GM19328 (cell line): Measurements from ENCODE around the gene TIGAR.

Experiments
- ATAC-seq: cut with Tn5 transposase; IDR thresholded peaks from one replicate; pipeline ENCODE4 v1.9.1; 2021; ENCODE audit warnings: mild to moderate bottlenecking, moderate library complexity; ENCODE audit not compliant: unreplicated experiment

The TIGAR gene

DNA sequence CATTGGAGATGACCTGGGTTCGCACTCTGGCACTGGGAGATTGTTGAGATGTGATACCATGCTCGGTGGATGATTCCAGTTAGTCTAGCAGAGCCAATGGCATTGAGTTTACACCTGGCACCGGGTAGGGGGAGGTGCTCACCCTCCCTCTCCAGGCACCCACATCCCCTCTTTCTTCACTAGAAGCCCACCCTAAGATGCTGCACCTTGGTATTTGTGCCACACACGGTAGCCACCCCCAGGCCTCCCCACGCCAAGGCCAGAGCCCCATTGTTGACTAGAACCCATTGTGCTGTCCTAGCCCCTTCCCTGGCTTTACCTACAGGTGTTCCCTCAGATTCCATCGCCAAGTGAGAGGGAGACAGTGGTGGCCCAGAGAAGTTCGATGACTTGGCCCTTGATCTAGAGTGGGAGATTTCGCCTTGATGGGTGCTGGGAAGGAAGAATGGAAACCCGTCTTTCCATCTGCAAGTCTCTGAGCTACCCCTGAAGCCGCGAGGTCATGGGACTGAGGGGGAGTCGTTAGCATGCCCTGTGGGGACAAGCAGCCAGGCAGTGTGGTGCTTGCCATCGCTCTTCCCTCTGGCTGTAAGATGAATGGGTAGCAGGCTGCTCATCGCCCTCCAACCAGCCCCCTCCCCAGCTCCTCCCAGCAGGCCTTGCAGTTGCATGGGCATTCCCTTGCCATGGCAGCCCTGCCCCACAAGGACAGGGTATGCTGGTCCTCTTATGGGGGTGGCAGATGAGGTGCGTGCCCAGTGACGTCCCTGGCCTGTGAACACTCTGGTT lies 38.7 kb upstream of the TIGAR start:
- no peak for ATAC-seq

- no peak for ATAC-seq
Measured at GRCh38 chr12:4282892-4283511, 38.0 kb upstream of the TIGAR start.

- ATAC-seq: no peak
Measured at GRCh38 chr12:4283512-4284255, 37.3 kb upstream of the TIGAR start.

DNA sequence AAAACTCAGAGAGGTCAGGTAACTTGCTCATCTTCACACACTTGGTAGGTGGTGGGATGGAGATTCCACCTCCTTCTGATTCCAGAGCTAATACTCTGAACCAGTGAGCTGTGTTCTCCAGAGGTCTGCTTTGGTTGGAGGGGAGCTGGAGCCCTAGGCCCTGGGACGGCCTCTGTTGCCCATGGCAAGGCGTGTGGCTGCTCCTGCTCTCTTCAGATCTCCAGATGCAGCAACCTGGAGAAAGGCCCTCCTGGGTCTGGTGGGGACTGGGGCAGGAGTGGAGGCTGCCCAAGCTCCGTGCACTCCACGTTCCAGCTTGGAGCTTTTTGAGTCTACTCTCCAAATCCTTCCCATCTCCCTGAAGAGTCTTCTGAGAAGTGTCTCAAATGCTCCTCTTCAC lies 36.7 kb upstream of the TIGAR start:
- ATAC-seq: no peak

DNA sequence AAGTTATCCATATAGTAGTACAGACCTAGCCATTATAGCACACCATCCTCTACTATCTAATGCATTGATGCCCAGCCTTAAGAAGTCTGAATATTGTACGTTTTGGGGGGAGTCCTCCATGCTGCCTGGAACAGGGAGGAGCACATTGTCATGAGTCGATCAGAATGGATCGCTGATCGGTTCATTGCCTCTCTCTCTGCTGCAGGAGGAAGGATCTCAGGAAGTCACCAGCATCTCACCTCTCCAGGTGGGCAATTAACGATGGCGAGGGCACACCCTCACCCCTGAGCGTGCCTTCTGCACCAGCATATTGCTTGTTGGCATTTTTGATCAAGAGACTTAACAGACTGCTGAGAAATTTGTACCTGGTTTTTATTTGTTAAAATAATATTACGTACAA lies 35.9 kb upstream of the TIGAR start:
- ATAC-seq: no peak

DNA sequence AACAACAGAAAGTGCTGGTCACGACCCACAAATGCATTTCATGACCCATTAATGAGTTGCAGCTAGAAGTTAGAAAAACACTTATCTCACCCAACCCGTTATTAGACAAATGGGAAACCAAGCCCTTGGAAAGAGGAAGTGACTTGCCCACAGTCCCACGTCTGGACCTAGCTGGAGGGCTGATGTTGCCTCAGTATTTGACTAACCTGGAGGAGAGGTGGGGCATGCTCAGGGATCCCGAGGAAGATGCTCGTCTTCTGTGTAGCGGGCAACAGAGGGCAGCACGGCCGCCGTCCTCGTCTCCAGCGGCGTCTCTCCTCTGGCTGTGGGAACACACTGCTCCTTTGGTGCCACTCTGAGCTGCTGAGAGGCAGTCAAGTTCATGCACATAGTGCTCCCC lies 34.8 kb upstream of the TIGAR start:
- no peak for ATAC-seq

DNA sequence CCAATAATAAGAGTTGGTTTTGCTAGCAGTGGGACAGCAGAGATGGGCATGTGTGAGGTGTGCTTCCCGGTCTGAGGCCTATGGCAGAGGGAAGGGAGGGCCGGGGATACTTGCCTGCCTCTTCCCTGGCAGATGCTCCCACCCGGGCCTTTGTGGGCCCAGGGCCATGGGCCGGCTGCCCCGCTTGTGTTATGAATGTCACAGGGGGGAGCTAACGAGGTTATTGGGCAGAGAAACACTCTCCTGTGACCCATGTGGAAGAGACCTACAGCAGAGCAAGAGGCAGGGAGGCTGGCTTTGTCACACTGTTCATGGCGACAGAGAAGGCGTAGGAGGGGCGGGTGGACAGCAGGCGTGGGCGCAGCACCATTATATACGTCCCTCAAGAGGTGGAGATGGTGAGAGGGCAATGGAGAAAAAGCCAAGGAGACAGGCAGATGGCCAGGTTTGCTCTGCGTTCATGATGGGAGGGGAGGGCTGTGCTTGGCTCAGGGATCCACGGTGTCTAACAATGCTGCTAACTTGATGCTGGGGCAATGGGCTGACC lies 34.2 kb upstream of the TIGAR start:
- ATAC-seq: no peak

DNA sequence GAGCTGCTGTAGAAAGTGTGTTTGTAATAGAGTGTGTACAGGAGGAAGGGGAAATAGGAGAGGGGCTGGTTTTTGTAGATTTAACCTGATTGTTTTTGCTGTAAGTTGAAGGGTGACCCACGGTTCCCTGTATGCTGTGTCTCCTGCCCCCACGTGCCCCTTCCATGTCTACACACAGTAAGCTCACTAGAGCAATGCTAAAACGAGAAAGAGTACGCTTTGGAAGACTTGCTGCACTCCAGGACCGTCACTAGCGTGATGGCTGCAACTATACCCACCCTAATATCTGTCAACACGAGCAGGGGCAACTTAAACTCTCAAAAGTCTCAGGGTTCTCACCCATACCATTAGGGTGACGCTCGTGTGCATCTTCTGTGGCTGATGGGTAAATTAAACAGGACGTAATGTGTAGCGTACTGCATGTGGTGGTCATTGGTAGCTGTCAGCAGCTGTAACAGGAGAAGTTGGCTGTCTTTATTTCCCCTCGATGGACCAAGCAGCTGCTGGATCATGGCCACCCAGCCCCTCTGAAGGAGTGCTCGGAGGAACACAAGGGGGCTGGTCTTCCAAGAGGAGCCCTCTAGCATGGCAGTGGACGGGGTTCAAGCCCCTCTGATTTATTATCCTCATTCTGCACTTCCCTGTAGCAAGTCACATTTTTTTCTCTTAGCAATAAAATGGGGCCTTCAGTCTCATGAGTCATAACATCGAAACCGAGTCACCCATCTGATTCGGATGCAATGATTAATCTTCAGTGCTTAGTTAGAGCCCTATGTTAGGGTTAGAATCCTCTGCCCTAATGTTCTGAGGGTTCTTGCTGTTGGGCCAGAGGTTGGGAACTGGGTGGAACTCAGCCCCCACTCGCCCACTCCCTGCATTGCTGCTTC lies 33.4 kb upstream of the TIGAR start:
- ATAC-seq: no peak

GRCh38 chr12:4288296-4289131 lies 32.5 kb upstream of the TIGAR start:
- ATAC-seq: no peak

DNA sequence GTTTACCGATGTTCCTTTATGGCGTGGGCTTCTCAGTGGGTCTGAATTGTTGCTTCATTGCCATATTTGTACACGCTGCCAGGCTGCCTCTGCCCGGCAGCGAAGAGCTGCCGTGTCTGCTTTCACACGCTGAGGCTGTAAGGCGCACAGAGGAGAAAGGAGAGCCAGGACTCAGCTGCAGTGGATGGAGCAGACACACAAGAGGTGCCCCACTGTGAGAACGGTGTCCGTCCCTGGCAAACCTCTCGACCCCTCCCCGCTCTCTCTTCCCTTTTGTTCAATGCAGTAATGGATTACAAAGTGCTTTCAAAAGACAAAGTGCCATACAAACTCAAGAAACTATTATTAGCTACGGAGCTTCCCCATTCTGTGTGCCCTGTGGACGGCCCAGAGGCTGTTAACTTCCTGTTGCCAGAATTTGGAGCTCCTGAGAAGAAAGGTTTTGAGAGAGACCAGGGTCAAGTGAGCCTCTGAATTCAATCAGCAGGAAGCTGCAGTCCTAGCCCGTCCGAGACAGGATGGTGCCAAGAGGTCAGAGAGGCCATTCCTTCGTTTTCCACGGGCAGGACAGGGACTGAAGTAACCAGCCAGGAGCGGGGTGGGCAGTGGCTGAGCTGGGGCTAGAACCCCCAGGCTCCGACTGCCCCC lies 31.7 kb upstream of the TIGAR start:
- ATAC-seq: no peak

DNA sequence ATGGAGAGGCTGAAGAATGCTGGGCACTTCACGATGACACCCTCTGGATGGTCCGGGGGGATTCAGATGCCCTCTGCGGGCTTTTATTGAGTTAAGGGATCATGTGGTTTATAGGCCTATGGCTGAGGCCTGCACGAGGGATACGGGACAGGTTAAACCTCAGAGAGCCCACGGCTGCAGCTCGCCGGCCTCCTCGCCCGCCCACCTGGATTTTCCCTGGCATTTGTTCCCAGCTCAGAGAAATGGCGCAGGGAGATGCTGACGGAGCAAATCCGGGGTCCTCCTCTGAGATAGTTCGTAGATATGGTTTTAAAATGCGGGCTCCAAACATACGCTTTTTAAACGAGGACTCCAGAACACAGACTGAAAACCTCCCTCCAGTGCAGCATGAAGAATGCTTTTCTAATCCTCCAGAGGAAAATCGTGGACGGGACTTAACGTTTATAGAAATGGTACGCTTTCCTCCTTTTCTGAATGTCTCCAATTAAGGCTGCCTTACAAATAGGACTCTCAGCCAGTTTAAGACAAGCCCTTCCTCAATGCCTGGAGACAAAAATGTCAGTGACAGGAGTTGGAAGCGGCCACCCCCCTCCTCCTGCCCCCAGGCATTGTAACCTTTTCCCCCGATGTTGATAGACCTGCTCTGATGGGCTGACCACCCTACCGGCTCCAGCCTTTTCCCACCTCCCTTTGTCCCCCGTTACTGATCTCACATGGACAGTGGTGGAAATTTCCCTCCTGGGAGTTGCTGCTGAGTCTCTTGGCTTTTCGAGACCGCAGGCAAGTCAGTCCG lies 30.8 kb upstream of the TIGAR start:
- ATAC-seq: no peak

GRCh38 chr12:4292341-4293073 lies 28.5 kb upstream of the TIGAR start:
- ATAC-seq: no peak

DNA sequence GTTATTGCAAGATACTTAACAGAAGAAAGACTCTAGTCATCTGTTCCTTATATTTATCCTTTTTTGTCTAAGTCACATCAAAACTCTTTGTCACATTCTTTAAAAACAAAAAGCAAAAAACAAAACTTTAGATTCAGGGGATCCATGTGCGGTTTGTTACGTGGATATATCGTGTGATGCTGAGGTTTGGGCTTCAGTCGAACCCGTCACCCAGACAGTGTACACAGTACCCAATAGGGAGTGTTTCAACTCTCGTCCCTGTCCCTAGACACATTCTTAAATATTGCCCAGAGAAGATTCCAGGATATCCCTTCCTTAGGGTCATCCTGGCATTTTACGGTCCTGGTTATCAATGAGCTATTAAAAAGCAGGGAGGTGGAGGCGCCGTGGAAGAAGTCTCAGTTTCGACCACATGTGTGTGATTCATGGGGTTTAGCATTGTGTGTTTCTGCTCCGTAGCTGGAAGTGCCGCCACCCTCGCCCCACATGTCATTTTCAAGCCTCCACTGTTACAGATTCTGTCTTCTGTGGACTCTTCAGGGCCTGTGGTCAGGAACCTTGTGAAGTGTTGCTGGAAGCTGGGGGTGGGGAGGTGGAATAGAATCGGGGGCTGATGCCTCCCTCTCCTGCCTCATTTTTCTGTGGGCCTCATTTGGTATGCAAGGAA lies 27.6 kb upstream of the TIGAR start:
- no peak for ATAC-seq

DNA sequence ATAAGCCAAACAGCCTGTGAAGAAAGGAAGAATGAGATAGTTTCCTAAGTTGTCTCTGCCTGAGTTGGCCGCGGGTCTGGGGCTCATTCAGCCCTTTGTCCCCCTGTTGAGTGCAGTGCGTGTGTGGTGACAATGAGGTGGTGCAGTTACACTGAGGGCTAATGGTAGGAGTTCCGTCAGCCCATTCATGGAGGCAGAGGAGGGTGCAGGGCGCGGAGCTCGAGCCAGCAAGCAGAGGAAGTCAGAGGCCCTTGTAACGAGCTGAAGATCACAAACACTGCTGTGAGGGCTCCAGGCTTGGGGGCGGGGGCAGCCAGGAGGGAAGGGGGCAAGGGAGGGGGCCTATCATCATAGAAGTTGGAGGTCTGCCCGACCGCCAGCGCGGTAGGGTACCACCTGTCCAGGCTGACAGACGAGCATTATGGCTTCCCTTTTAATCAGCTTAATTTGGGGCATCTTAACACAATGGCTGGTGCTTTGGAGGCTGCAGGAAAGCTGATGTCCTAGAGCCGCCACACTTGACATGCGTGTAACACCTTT lies 27.0 kb upstream of the TIGAR start:
- ATAC-seq: no peak

GRCh38 chr12:4296751-4297150 lies 24.3 kb upstream of the TIGAR start:
- no peak for ATAC-seq

GRCh38 chr12:4297617-4298016 lies 23.4 kb upstream of the TIGAR start:
- no peak for ATAC-seq

DNA sequence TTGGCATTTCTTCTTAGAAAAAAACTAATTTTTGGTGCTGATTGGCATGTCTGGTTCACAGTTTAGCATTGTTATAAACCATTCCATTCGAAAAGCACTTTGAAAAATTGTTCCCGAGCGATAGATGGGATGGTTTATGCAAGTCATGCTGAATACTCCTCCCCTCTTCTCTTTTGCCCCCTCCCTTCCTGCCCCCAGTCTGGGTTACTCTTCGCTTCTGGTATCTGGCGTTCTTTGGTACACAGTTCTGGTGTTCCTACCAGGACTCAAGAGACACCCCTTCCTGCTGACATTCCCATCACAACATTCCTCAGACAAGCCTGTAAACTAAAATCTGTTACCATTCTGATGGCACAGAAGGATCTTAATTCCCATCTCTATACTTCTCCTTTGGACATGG lies 20.1 kb upstream of the TIGAR start:
- ATAC-seq: no peak
